CD4-positive, alpha-beta T cell treated with Interleukin-6 at 100 ng/mL for 8 hours (primary cell): ENCODE data around the gene EBNA1BP2.
"Not testable (repeated sequence)": the region's sequence is repeated elsewhere in the genome, so short reads cannot be mapped to it uniquely, and the experiment has no call there.

Experiments used
- DNase-seq: peaks from one replicate; pipeline ENCODE4 v3.0.0-alpha.2; 2020; ENCODE audit warnings: mixed read lengths, low spot score

EBNA1BP2 gene

GRCh38 chr1:43119928-43120586, 52.0 kb downstream of the EBNA1BP2 start:
- not testable (repeated sequence) for DNase-seq
